K562 (cell line): ENCODE measurements around the gene CSNK1A1. TPM values are rescaled to one million over a fixed set of nuclear protein-coding genes. Genes with fewer than 3 reads are reported as not detected.

Experiments
- ARNT ChIP-seq, 2 experiments: fragments of 450-650 bp; IDR thresholded peaks; 2 replicates each; pipeline ENCODE4 v1.6.1; 2016; ENCODE audit warnings: mild to moderate bottlenecking in 1 of 2
- DDX20 ChIP-seq: fragments of 450-650 bp; IDR thresholded peaks from 2 replicates; pipeline ENCODE4 v1.6.1; 2016; ENCODE audit warnings: missing genetic modification characterization, low read depth, mild to moderate bottlenecking, missing compliant biosample characterization, moderate library complexity
- ERF ChIP-seq: fragments of 450-650 bp; formaldehyde crosslinking; IDR thresholded peaks from 2 replicates; pipeline ENCODE4 v1.4.0; 2020; ENCODE audit warnings: mild to moderate bottlenecking, mixed read lengths
- NR4A1 ChIP-seq, 2 experiments: fragments of 250-450 bp in 1 of 2; fragments of 450-650 bp in 1 of 2; sonication (Bioruptor Pico) in 1 of 2; IDR thresholded peaks; 2 replicates each; pipeline versions ENCODE4 v1.4.0 to v1.6.1; 2016 to 2020; ENCODE audit warnings: mild to moderate bottlenecking in 2 of 2, missing compliant biosample characterization in 1 of 2, missing genetic modification characterization in 1 of 2, moderate library complexity in 1 of 2
- RBBP5 ChIP-seq: fragments of 200-600 bp; sonication (generic); IDR thresholded peaks from 2 replicates; pipeline ENCODE4 v1.6.1; 2012; ENCODE audit warnings: borderline replicate concordance, mild to moderate bottlenecking, low read length, control low read depth, inconsistent platforms; ENCODE audit not compliant: insufficient read depth, poor library complexity, severe bottlenecking
- SMAD1 ChIP-seq: fragments of 150-350 bp; IDR thresholded peaks from 2 replicates; pipeline ENCODE4 v1.6.1; 2014; ENCODE audit warnings: low read length, low read depth; ENCODE audit not compliant: partially characterized antibody
- SRSF1 ChIP-seq: fragments of 200-400 bp; formaldehyde crosslinking; IDR thresholded peaks from 2 replicates; pipeline ENCODE4 v1.6.1; 2017; ENCODE audit warnings: mild to moderate bottlenecking, low read depth, low read length, moderate library complexity
- TBP ChIP-seq: optimal IDR thresholded peaks from 2 replicates; pipeline ENCODE3; 2011; ENCODE audit warnings: low read depth, low read length, improper control_type of control experiment
- TRIM24 ChIP-seq, 2 experiments: fragments of 450-650 bp; IDR thresholded peaks; 2 replicates each; pipeline ENCODE4 v1.6.1; 2016
- ZC3H11A ChIP-seq: IDR thresholded peaks from 2 replicates; pipeline ENCODE4 v1.6.1; 2012; ENCODE audit warnings: low read depth, low read length, improper control_type of control experiment
- ZEB2 ChIP-seq: fragments of 450-650 bp; IDR thresholded peaks from 2 replicates; pipeline ENCODE4 v1.6.1; 2016
- polyA plus RNA-seq, 8 experiments: library from polyadenylated mRNA; depleted of rRNA in 4 of 8; stranded (reverse) in 5 of 8; unstranded in 3 of 8; fragments of >200 nt; fragmentation: Nextera tagmentation in 2 of 8; fragmentation: Illumina TruSeq in 1 of 8; extraction: Ambion mirVana in 2 of 8; extraction: Trizol in 1 of 8; gene quantifications; 2 replicates each; pipeline versions ENCODE4 v1.2.1 to v1.2.3, GENCODE V29; 2011 to 2014; ENCODE audit warnings: inconsistent platforms in 1 of 8, missing spikeins in 1 of 8
- total RNA-seq, 7 experiments: library from RNA; depleted of rRNA in 6 of 7; stranded (reverse); fragments of >200 nt in 6 of 7; fragmentation: Illumina TruSeq in 2 of 7; extraction: Trizol in 2 of 7; gene quantifications; 2 replicates each; pipeline versions ENCODE4 v1.2.1 to v1.2.3, GENCODE V29; 2011 to 2021; ENCODE audit warnings: low replicate concordance in 1 of 7
- TF ChIP-seq, protein P1 (sequence below), 2 experiments: fragments of 450-650 bp; formaldehyde crosslinking in 1 of 2; IDR thresholded peaks; 2 replicates each; pipeline versions ENCODE4 v1.4.0 to v1.6.1; 2014 to 2020; ENCODE audit warnings: mild to moderate bottlenecking in 2 of 2, borderline replicate concordance in 1 of 2, low read depth in 1 of 2
- TF ChIP-seq, protein P2 (sequence below): fragments of 450-650 bp; IDR thresholded peaks from 2 replicates; pipeline ENCODE4 v1.6.1; 2014; ENCODE audit warnings: low read depth, mild to moderate bottlenecking, moderate library complexity, borderline replicate concordance
- TF ChIP-seq, protein P3 (sequence below): sonication (generic); formaldehyde crosslinking; IDR thresholded peaks from 2 replicates; pipeline ENCODE4 v1.8.0; 2022; ENCODE audit warnings: mild to moderate bottlenecking, missing genetic modification reagents
- TF ChIP-seq, protein P4 (sequence below): fragments of 450-650 bp; IDR thresholded peaks from 2 replicates; pipeline ENCODE4 v1.6.1; 2016

Gene CSNK1A1
- total and polyA plus RNA-seq, 9 of the 15 experiments (the other 6 are each of a cell fraction or from before 2014, with no cell fraction given): 49.1 to 196 (median 154) TPM

DNA sequence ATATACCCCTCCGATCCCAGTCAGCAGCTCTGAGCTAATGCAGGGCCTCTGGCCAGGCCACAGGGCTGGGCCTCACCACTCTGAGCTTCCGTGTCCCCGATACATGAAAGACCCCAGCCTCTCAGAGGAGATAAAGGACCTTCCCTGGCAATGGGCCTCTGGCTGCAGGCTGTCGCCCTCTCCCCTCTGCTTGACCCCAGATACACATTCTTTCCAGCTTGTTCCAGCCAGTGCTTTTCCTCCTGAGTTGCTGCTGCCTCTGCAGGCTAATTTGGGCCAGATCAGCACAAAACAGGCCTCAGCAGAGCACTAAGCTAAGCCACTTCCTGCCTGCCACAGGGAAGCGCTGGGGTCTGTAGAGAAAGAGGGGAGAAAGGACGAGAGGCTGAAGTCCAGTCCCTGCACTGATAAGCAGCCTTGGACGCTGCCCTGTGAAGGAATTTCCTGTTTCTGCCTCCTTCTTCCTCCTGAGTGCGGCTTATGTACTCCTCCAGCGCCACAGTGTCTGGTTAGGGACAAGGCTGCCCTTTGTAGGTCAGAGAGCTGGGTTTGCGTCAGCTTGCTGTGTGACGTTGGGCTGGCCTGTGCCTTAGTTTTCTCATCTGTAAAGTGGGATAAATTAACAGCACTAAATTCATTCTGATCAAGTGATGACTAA is 99.1 kb downstream of the CSNK1A1 start (continued):
- TF ChIP-seq, protein P1, sequence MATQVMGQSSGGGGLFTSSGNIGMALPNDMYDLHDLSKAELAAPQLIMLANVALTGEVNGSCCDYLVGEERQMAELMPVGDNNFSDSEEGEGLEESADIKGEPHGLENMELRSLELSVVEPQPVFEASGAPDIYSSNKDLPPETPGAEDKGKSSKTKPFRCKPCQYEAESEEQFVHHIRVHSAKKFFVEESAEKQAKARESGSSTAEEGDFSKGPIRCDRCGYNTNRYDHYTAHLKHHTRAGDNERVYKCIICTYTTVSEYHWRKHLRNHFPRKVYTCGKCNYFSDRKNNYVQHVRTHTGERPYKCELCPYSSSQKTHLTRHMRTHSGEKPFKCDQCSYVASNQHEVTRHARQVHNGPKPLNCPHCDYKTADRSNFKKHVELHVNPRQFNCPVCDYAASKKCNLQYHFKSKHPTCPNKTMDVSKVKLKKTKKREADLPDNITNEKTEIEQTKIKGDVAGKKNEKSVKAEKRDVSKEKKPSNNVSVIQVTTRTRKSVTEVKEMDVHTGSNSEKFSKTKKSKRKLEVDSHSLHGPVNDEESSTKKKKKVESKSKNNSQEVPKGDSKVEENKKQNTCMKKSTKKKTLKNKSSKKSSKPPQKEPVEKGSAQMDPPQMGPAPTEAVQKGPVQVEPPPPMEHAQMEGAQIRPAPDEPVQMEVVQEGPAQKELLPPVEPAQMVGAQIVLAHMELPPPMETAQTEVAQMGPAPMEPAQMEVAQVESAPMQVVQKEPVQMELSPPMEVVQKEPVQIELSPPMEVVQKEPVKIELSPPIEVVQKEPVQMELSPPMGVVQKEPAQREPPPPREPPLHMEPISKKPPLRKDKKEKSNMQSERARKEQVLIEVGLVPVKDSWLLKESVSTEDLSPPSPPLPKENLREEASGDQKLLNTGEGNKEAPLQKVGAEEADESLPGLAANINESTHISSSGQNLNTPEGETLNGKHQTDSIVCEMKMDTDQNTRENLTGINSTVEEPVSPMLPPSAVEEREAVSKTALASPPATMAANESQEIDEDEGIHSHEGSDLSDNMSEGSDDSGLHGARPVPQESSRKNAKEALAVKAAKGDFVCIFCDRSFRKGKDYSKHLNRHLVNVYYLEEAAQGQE (IDR thresholded peaks at IDR 0.05; ENCODE audit: borderline replicate concordance): peak; percentile 55
- TF ChIP-seq, protein P1 (CRISPR knock-in tag; IDR thresholded peaks at IDR 0.05; ENCODE audit: low read depth): no peak
- TF ChIP-seq ERF (CRISPR knock-in tag) (0 out of 2 replicates have a peak, but pooled peaks have one; percentile 17), TRIM24 (IDR thresholded peaks at IDR 0.05) (peak in 1 of 2 experiments; percentile 65; a peak in 2 of 4 replicates), RBBP5 (peak; percentile 61), SRSF1 (no peak), NR4A1 (CRISPR knock-in tag; IDR thresholded peaks at IDR 0.05) (no peak), NR4A1 (tag; IDR thresholded peaks at IDR 0.05) (peak; percentile 75; the same call in 1 of the 2 replicates), ARNT (IDR thresholded peaks at IDR 0.05) (peak; percentile 63 to 81; a peak in 1 of 4 replicates), DDX20 (tag) (no peak), TBP (peak; percentile 57), ZC3H11A (0 out of 2 replicates have a peak, but pooled peaks have one; percentile 54), SMAD1 (no peak), ZEB2 (peak; percentile 67; the same call in 1 of the 2 replicates)
- TF ChIP-seq, protein P2, sequence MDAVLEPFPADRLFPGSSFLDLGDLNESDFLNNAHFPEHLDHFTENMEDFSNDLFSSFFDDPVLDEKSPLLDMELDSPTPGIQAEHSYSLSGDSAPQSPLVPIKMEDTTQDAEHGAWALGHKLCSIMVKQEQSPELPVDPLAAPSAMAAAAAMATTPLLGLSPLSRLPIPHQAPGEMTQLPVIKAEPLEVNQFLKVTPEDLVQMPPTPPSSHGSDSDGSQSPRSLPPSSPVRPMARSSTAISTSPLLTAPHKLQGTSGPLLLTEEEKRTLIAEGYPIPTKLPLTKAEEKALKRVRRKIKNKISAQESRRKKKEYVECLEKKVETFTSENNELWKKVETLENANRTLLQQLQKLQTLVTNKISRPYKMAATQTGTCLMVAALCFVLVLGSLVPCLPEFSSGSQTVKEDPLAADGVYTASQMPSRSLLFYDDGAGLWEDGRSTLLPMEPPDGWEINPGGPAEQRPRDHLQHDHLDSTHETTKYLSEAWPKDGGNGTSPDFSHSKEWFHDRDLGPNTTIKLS: peak; percentile 50; the same call in 1 of the 2 replicates
- TF ChIP-seq, protein P3, sequence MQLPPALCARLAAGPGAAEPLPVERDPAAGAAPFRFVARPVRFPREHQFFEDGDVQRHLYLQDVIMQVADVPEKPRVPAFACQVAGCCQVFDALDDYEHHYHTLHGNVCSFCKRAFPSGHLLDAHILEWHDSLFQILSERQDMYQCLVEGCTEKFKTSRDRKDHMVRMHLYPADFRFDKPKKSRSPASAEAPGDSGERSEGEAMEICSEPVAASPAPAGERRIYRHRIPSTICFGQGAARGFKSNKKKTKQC (CRISPR knock-in tag): peak; percentile 38; the same call in 1 of the 2 replicates
- TF ChIP-seq, protein P4, sequence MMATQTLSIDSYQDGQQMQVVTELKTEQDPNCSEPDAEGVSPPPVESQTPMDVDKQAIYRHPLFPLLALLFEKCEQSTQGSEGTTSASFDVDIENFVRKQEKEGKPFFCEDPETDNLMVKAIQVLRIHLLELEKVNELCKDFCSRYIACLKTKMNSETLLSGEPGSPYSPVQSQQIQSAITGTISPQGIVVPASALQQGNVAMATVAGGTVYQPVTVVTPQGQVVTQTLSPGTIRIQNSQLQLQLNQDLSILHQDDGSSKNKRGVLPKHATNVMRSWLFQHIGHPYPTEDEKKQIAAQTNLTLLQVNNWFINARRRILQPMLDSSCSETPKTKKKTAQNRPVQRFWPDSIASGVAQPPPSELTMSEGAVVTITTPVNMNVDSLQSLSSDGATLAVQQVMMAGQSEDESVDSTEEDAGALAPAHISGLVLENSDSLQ: 0 out of 2 replicates have a peak, but pooled peaks have one; percentile 34
